MM.1S (cell line): ENCODE data around the gene RABGGTB.
"Not testable (repeated sequence)": the region's sequence is repeated elsewhere in the genome, so short reads cannot be mapped to it uniquely, and the experiment has no call there.

ENCODE experiments used
- DNase-seq: peaks from one replicate; pipeline ENCODE4 v3.0.0-alpha.2; 2015
- H2AFZ ChIP-seq: fragments of 300-600 bp; sonication (generic); 2 replicates; pipeline ENCODE4 v1.6.0; 2016; ENCODE audit warnings: antibody characterized with exemption, low read length
- H3F3A ChIP-seq: fragments of 300-600 bp; sonication (generic); 2 replicates; pipeline ENCODE4 v1.6.1; 2016; ENCODE audit warnings: mild to moderate bottlenecking, antibody characterized with exemption, low read length, moderate library complexity, mixed read lengths; ENCODE audit not compliant: insufficient read depth
- H3K27ac ChIP-seq: fragments of 300-600 bp; sonication (generic); 2 replicates; pipeline ENCODE4 v1.5.1; 2016; ENCODE audit warnings: mild to moderate bottlenecking, low read length
- H3K27me3 ChIP-seq: fragments of 300-600 bp; sonication (generic); replicated peaks from 2 replicates; pipeline ENCODE4 v1.6.0; 2016; ENCODE audit warnings: low read length; ENCODE audit not compliant: insufficient read depth
- H3K36me3 ChIP-seq: fragments of 300-600 bp; sonication (generic); replicated peaks from 2 replicates; pipeline ENCODE4 v1.6.1; 2016; ENCODE audit warnings: mild to moderate bottlenecking, low read length, mixed read lengths; ENCODE audit not compliant: insufficient read depth
- H3K4me1 ChIP-seq: fragments of 300-600 bp; sonication (generic); 2 replicates; pipeline ENCODE4 v1.6.1; 2016; ENCODE audit warnings: low read length, mixed read lengths
- H3K4me2 ChIP-seq: fragments of 300-600 bp; sonication (generic); 2 replicates; pipeline ENCODE4 v1.6.0; 2016; ENCODE audit warnings: low read depth, low read length
- H3K4me3 ChIP-seq: fragments of 300-600 bp; sonication (generic); 2 replicates; pipeline ENCODE4 v1.5.1; 2016; ENCODE audit warnings: low read length, mixed read lengths
- H3K79me2 ChIP-seq: fragments of 300-600 bp; sonication (generic); 2 replicates; pipeline ENCODE4 v1.6.1; 2016; ENCODE audit warnings: mixed run types, low read length, mixed read lengths
- H3K9ac ChIP-seq: fragments of 300-600 bp; sonication (generic); 2 replicates; pipeline ENCODE4 v1.6.1; 2016; ENCODE audit warnings: low read length, mixed read lengths
- H3K9me2 ChIP-seq: fragments of 300-600 bp; sonication (generic); replicated peaks from 2 replicates; pipeline ENCODE4 v1.6.1; 2016; ENCODE audit warnings: mild to moderate bottlenecking, low read length, mixed read lengths; ENCODE audit not compliant: insufficient read depth
- H3K9me3 ChIP-seq: fragments of 300-600 bp; sonication (generic); replicated peaks from 2 replicates; pipeline ENCODE4 v1.6.1; 2016; ENCODE audit warnings: mild to moderate bottlenecking, low read length, mixed read lengths; ENCODE audit not compliant: insufficient read depth
- H4K20me1 ChIP-seq: fragments of 300-600 bp; sonication (generic); 2 replicates; pipeline ENCODE4 v1.6.1; 2016; ENCODE audit warnings: mild to moderate bottlenecking, low read length, moderate library complexity, mixed read lengths; ENCODE audit not compliant: insufficient read depth
- CTCF ChIP-seq: fragments of 300-600 bp; sonication (generic); IDR thresholded peaks from 2 replicates; pipeline ENCODE4 v1.5.1; 2016; ENCODE audit warnings: antibody characterized with exemption, low read length, mixed read lengths
- EZH2 ChIP-seq: fragments of 300-600 bp; sonication (generic); optimal IDR thresholded peaks from 2 replicates; pipeline ENCODE3; 2017; ENCODE audit warnings: low read depth, mild to moderate bottlenecking, antibody characterized with exemption, low read length, mixed read lengths
- EZH2phosphoT487 ChIP-seq: fragments of 300-600 bp; sonication (generic); IDR thresholded peaks from 2 replicates; pipeline ENCODE4 v1.6.1; 2018; ENCODE audit warnings: antibody characterized with exemption, low read length

Gene RABGGTB

GRCh38 chr1:75770761-75771160, 15.3 kb upstream of the RABGGTB start:
- H3K36me3 ChIP-seq = no peaks in the 10 kb centered on the region
- H3K4me3 ChIP-seq = no peak overlapping the region
- H3K9ac ChIP-seq = no peak overlapping the region
- H3K27ac ChIP-seq = no peak overlapping the region
- no peak overlapping the region for H2AFZ ChIP-seq
- H3K4me1 ChIP-seq = no peaks in the 10 kb centered on the region
- TF ChIP-seq EZH2 = no peak
- TF ChIP-seq EZH2phosphoT487 = no peak
- TF ChIP-seq CTCF = no peak
- H3K9me2 ChIP-seq = no peaks in the 10 kb centered on the region
- H3K4me2 ChIP-seq = no peak overlapping the region
- no peaks in the 10 kb centered on the region for H3K79me2 ChIP-seq
- H4K20me1 ChIP-seq = no peaks in the 10 kb centered on the region
- H3F3A ChIP-seq = no peaks in the 10 kb centered on the region
- DNase-seq = no peak
- H3K27me3 ChIP-seq = no peaks in the 10 kb centered on the region
- no peaks in the 10 kb centered on the region for H3K9me3 ChIP-seq

DNA sequence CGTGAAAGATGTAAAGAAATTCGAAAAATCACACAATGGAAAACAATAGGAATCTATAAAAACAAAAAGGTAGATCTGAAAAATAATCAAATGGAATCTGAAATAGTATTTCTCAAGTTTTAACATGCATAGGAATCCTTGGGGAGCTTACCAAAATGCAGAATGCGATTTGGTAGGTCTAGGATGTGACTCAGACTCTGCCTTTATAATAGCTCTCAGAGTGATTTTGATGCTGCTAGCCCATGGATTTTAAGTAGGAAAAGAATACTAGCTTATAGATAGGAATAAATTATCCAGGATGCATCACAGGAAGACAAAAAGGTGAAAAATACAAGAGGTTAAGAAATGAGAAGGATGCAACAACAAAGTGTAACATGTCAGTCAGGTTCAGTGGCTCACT, 14.1 kb upstream of the RABGGTB start:
- H3K9me3 ChIP-seq = no peaks in the 10 kb centered on the region
- H3K79me2 ChIP-seq = no peaks in the 10 kb centered on the region
- H4K20me1 ChIP-seq = no peaks in the 10 kb centered on the region
- H3F3A ChIP-seq = no peaks in the 10 kb centered on the region
- no peak overlapping the region for H3K4me2 ChIP-seq
- no peak overlapping the region for H3K9ac ChIP-seq
- no peaks in the 10 kb centered on the region for H3K36me3 ChIP-seq
- TF ChIP-seq EZH2phosphoT487 (no peak), EZH2 (no peak), CTCF (no peak)
- H3K27me3 ChIP-seq = no peaks in the 10 kb centered on the region
- DNase-seq = no peak
- no peaks in the 10 kb centered on the region for H3K4me1 ChIP-seq
- no peak overlapping the region for H3K4me3 ChIP-seq
- no peak overlapping the region for H3K27ac ChIP-seq
- no peak overlapping the region for H2AFZ ChIP-seq
- H3K9me2 ChIP-seq = no peaks in the 10 kb centered on the region

GRCh38 chr1:75777812-75778211, 8.2 kb upstream of the RABGGTB start:
- not testable (repeated sequence) for H3K4me2 ChIP-seq, H3K36me3 ChIP-seq, H3K9me2 ChIP-seq, H3K9ac ChIP-seq, H3K9me3 ChIP-seq, H3K27me3 ChIP-seq, H3K27ac ChIP-seq, H4K20me1 ChIP-seq, H3K4me1 ChIP-seq, H2AFZ ChIP-seq, H3F3A ChIP-seq, H3K79me2 ChIP-seq, DNase-seq, H3K4me3 ChIP-seq

- H3K4me1 ChIP-seq, H2AFZ ChIP-seq, H3F3A ChIP-seq, H3K27ac ChIP-seq, H3K27me3 ChIP-seq, H3K9ac ChIP-seq, H3K4me3 ChIP-seq, H3K9me3 ChIP-seq, H3K36me3 ChIP-seq, H3K9me2 ChIP-seq, H3K4me2 ChIP-seq, H4K20me1 ChIP-seq, H3K79me2 ChIP-seq, DNase-seq: not testable (repeated sequence)
Measured at GRCh38 chr1:75778694-75779093, 7.4 kb upstream of the RABGGTB start.

DNA sequence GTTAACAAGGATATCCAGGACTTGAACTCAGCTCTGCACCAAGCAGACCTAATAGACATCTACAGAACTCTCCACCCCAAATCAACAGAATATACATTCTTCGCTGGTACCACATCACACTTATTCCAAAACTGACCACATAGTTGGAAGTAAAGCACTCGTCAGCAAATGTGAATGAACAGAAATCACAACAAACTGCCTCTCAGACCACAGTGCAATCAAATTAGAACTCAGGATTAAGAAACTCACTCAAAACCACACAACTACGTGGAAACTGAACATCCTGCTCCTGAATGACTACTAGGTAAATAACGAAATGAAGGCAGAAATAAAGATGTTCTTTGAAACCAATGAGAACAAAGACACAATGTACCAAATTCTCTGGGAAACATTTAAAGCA, 5.9 kb upstream of the RABGGTB start:
- DNase-seq, H3K27ac ChIP-seq, H2AFZ ChIP-seq, H3K4me3 ChIP-seq, H3K79me2 ChIP-seq, H3K9ac ChIP-seq, H3K9me3 ChIP-seq, H3K4me2 ChIP-seq, H3K36me3 ChIP-seq, H4K20me1 ChIP-seq, H3K4me1 ChIP-seq, H3K27me3 ChIP-seq, H3F3A ChIP-seq, H3K9me2 ChIP-seq: not testable (repeated sequence)

DNA sequence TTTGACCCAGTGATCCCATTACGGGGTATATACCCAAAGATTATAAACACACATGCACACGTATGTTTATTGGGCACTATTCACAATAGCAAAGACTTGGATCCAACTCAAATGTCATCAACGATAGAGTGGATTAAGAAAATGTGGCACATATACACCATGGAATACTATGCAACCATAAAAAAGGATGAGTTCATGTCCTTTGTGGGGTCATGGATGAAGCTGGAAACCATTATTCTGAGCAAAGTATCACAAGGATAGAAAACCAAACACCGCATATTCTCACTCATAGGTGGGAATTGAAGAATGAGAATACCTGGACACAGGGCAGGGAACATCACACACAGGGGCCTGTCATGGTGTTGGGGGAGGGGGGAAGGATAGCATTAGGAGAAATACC, 2.1 kb upstream of the RABGGTB start:
- H3K9me2 ChIP-seq, H3K9me3 ChIP-seq, H3K27me3 ChIP-seq, DNase-seq, H3K36me3 ChIP-seq, H3K4me1 ChIP-seq: not testable (repeated sequence)
- Histone ChIP-seq H4K20me1 (peaks cover 18% of the 10 kb centered on the region), H3K9ac (peak overlapping the region; percentile 84; the same call in 1 of the 2 replicates), H3K4me3 (peak overlapping the region; percentile 88), H3F3A (peaks cover 32% of the 10 kb centered on the region), H3K79me2 (peaks cover 30% of the 10 kb centered on the region), H2AFZ (peak overlapping the region; percentile 89; the same call in 1 of the 2 replicates), H3K27ac (peak overlapping the region; percentile 91; the same call in 1 of the 2 replicates), H3K4me2 (peak overlapping the region; percentile 93; the same call in 1 of the 2 replicates)
